Tibial nerve (tissue), 4 donors: ENCODE measurements around the gene EXOC8. TPM values are rescaled to one million over a fixed set of nuclear protein-coding genes. Genes with fewer than 3 reads are reported as not detected.

ENCODE experiments used
- DNase-seq, 2 donors: peaks; one replicate each; pipeline ENCODE4 v3.0.0-alpha.2; 2019; ENCODE audit warnings: low spot score in 2 of 2
- H3K27ac ChIP-seq, 4 donors: fragments of 200-600 bp; sonication (generic) in 3 of 4; one replicate each; pipeline ENCODE4 v1.5.1; 2017 to 2019; ENCODE audit warnings: mild to moderate bottlenecking in 1 of 4
- H3K27me3 ChIP-seq, 2 donors: fragments of 200-600 bp; sonication (generic) in 1 of 2; one replicate each; pipeline versions ENCODE4 v1.5.1 to v1.6.0; 2017 to 2019
- H3K36me3 ChIP-seq, 3 donors: fragments of 200-600 bp; sonication (generic); one replicate each; pipeline ENCODE4 v1.5.1; 2018 to 2019
- H3K4me1 ChIP-seq, 4 donors: fragments of 200-600 bp; sonication (generic) in 3 of 4; one replicate each; pipeline ENCODE4 v1.5.1; 2017 to 2019
- H3K4me3 ChIP-seq, 4 donors: fragments of 200-600 bp; sonication (generic) in 3 of 4; one replicate each; pipeline ENCODE4 v1.5.1; 2017 to 2019; ENCODE audit warnings: mild to moderate bottlenecking in 1 of 4, moderate library complexity in 1 of 4
- H3K9me3 ChIP-seq, 4 donors: fragments of 200-600 bp; sonication (generic) in 3 of 4; one replicate each; pipeline ENCODE4 v1.5.1; 2017 to 2019
- EP300 ChIP-seq, 2 donors: sonication (generic); formaldehyde crosslinking; IDR thresholded peaks; one replicate each; pipeline ENCODE4 v1.6.1; 2017; ENCODE audit warnings: antibody characterized with exemption in 2 of 2, mild to moderate bottlenecking in 1 of 2
- POLR2A ChIP-seq, 2 donors: fragments of 450-650 bp; IDR thresholded peaks; one replicate each; pipeline ENCODE4 v1.6.1; 2017; ENCODE audit warnings: antibody characterized with exemption in 2 of 2, mild to moderate bottlenecking in 2 of 2, moderate library complexity in 2 of 2
- WGBS, 2 donors: methylation state at CpG; one replicate each; pipeline ENCODE4 v1.1.5; 2018; 5-methylcytosine and 5-hydroxymethylcytosine counted together
- total RNA-seq, 4 donors: library from RNA; depleted of rRNA; stranded (reverse); fragments of >200 nt; gene quantifications; one replicate each; pipeline ENCODE4 v1.1.0, GENCODE V29; 2016
- TF ChIP-seq, protein P1 (sequence below), 5 experiments: fragments of 200-600 bp in 3 of 5; fragments of 450-650 bp in 2 of 5; sonication (generic) in 3 of 5; IDR thresholded peaks; one replicate each; pipeline ENCODE4 v1.5.1; 2016 to 2019; ENCODE audit warnings: antibody characterized with exemption in 5 of 5, mild to moderate bottlenecking in 3 of 5, moderate library complexity in 2 of 5

EXOC8 gene
- total RNA-seq, 4 donors from 2014 or later: 12.6 to 15.7 (median 14.5) TPM

DNA sequence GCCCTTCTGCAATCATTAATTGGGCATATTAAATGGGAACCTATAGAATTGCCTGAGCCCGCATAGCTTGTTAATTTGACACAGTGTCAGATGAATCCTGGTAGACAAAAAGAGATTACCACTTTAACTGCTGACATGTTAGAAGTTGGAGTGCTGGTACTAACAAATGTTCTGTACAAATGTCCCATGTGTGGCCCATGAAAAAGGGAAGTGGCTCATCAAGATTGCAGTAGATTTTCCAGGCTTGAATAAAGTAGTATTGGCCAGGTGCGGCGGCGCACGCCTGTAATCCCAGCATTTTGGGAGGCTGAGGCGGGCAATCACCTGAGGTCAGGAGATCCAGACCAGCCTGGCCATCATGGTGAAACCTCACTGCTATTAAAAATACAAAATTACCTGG, 51.0 kb downstream of the EXOC8 start:
- Histone ChIP-seq H3K27ac (no peak overlapping the region), H3K4me3 (no peak overlapping the region), H3K27me3 (no peaks in the 10 kb centered on the region), H3K4me1 (no peaks in the 10 kb centered on the region), H3K36me3 (peaks cover 0 to 20% (median 0%) of the 10 kb centered on the region in 3 donors), H3K9me3 (no peaks in the 10 kb centered on the region)
- no peak for DNase-seq
- WGBS, 2 donors: 97 to 98% methylated on average over 6 of the region's 6 CpGs
- TF ChIP-seq POLR2A (IDR thresholded peaks at IDR 0.05): no peak
- TF ChIP-seq, protein P1, sequence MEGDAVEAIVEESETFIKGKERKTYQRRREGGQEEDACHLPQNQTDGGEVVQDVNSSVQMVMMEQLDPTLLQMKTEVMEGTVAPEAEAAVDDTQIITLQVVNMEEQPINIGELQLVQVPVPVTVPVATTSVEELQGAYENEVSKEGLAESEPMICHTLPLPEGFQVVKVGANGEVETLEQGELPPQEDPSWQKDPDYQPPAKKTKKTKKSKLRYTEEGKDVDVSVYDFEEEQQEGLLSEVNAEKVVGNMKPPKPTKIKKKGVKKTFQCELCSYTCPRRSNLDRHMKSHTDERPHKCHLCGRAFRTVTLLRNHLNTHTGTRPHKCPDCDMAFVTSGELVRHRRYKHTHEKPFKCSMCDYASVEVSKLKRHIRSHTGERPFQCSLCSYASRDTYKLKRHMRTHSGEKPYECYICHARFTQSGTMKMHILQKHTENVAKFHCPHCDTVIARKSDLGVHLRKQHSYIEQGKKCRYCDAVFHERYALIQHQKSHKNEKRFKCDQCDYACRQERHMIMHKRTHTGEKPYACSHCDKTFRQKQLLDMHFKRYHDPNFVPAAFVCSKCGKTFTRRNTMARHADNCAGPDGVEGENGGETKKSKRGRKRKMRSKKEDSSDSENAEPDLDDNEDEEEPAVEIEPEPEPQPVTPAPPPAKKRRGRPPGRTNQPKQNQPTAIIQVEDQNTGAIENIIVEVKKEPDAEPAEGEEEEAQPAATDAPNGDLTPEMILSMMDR (IDR thresholded peaks at IDR 0.05): no peak
- no peak for TF ChIP-seq EP300 (IDR thresholded peaks at IDR 0.05)

DNA sequence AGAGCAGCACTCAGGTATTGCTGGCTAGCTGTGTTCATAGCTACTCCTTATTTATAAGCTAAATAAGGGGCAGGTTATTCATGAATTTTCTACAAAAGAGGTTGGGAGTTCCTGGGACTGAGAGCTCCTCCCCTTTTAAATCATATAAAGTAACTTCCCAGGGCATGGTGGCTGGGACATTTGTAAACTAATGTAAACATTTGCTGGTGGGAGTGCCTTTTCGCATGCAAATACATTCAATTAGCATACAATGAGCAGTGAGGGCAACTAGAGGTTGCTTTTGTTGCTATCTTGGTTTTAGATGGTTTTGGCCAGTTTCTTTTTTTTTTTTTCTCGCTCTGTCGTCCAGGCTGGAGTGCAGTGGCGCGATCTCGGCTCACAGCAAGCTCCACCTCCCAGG, 53.2 kb downstream of the EXOC8 start:
- H3K4me1 ChIP-seq: no peaks in the 10 kb centered on the region
- H3K9me3 ChIP-seq: no peaks in the 10 kb centered on the region
- TF ChIP-seq POLR2A (IDR thresholded peaks at IDR 0.05) (no peak), EP300 (IDR thresholded peaks at IDR 0.05) (no peak)
- TF ChIP-seq, protein P1 (IDR thresholded peaks at IDR 0.05): no peak
- no peak overlapping the region for H3K4me3 ChIP-seq
- H3K27ac ChIP-seq: no peak overlapping the region
- WGBS, 2 donors: 91 to 97% methylated on average over 6 of the region's 6 CpGs
- no peaks in the 10 kb centered on the region for H3K27me3 ChIP-seq
- no peak for DNase-seq
- H3K36me3 ChIP-seq: peaks cover 0 to 16% (median 0%) of the 10 kb centered on the region in 3 donors

Other genes with a start within 250 kb of the EXOC8 start
- gene TRIM67, start 175.8 kb downstream of the EXOC8 start, total RNA-seq: under 1 TPM in 1 of 4 donors, not detected in 3; 0.30 TPM
- 10 to 100 TPM; 21.8 to 38.2 (median 33.3) TPM for gene GNPAT, start 96.6 kb downstream of the EXOC8 start, total RNA-seq
- 10 to 100 TPM; 12.1 to 33.4 (median 16.7) TPM for gene SPRTN, start 441 bp upstream of the EXOC8 start, total RNA-seq
- gene EGLN1, start 84.4 kb upstream of the EXOC8 start, total RNA-seq: 10 to 100 TPM; 53.2 to 76.7 (median 60.1) TPM
- 10 to 100 TPM; 17.9 to 25.3 (median 22.4) TPM for gene TSNAX, start 190.8 kb upstream of the EXOC8 start, total RNA-seq